KMS-11 (cell line): ENCODE measurements around the gene FNDC8.

ENCODE experiments used
- H2AFZ ChIP-seq: fragments of 200-600 bp; sonication (generic); 2 replicates; pipeline ENCODE4 v1.6.1; 2016; ENCODE audit warnings: antibody characterized with exemption, mixed run types, low read depth
- H3K27ac ChIP-seq: fragments of 200-600 bp; sonication (generic); 2 replicates; pipeline ENCODE4 v1.6.1; 2016; ENCODE audit warnings: mild to moderate bottlenecking, mixed run types
- H3K27me3 ChIP-seq: fragments of 200-600 bp; sonication (generic); 2 replicates; pipeline ENCODE4 v1.6.1; 2017; ENCODE audit warnings: mild to moderate bottlenecking, low read depth, mixed run types, moderate library complexity; ENCODE audit not compliant: insufficient read depth
- H3K36me3 ChIP-seq: fragments of 200-600 bp; sonication (generic); 2 replicates; pipeline ENCODE4 v1.6.1; 2017; ENCODE audit warnings: mild to moderate bottlenecking, mixed run types; ENCODE audit not compliant: insufficient read depth
- H3K4me1 ChIP-seq: fragments of 200-600 bp; sonication (generic); 2 replicates; pipeline ENCODE4 v1.6.1; 2016; ENCODE audit warnings: mild to moderate bottlenecking, low read depth, mixed run types; ENCODE audit not compliant: poor library complexity, severe bottlenecking
- H3K4me2 ChIP-seq: fragments of 200-600 bp; sonication (generic); 2 replicates; pipeline ENCODE4 v1.7.0; 2016; ENCODE audit warnings: mild to moderate bottlenecking, mixed run types
- H3K4me3 ChIP-seq: fragments of 200-600 bp; sonication (generic); IDR thresholded peaks from 2 replicates; pipeline ENCODE4 v1.6.1; 2017; ENCODE audit warnings: low read depth, low read length, mixed read lengths; ENCODE audit not compliant: insufficient read depth
- H3K79me2 ChIP-seq: fragments of 200-600 bp; sonication (generic); 2 replicates; pipeline ENCODE4 v1.6.1; 2016; ENCODE audit warnings: low read depth, mixed run types; ENCODE audit not compliant: insufficient read depth
- H3K9ac ChIP-seq: fragments of 200-600 bp; sonication (generic); 2 replicates; pipeline ENCODE4 v1.6.1; 2016; ENCODE audit warnings: mild to moderate bottlenecking, mixed run types
- H4K20me1 ChIP-seq: fragments of 200-600 bp; sonication (generic); 2 replicates; pipeline ENCODE4 v1.6.1; 2016; ENCODE audit warnings: mild to moderate bottlenecking, mixed run types; ENCODE audit not compliant: insufficient read depth
- CTCF ChIP-seq: fragments of 200-600 bp; sonication (generic); conservative IDR thresholded peaks from 2 replicates; pipeline ENCODE4 v1.6.1; 2017; ENCODE audit warnings: low read depth, mild to moderate bottlenecking, antibody characterized with exemption, low read length, moderate library complexity, mixed read lengths

The FNDC8 gene

GRCh38 chr17:35135322-35135721, 13.9 kb downstream of the FNDC8 start:
- Histone ChIP-seq H3K27me3 (no peaks in the 10 kb centered on the region), H3K9ac (no peak overlapping the region), H3K27ac (no peak overlapping the region), H2AFZ (no peak overlapping the region), H3K4me2 (no peak overlapping the region), H3K36me3 (peaks cover 6% of the 10 kb centered on the region; the same call in 1 of the 2 replicates), H3K4me1 (peaks cover 2% of the 10 kb centered on the region), H3K4me3 (no peak overlapping the region), H3K79me2 (peaks cover 13% of the 10 kb centered on the region), H4K20me1 (no peaks in the 10 kb centered on the region)
- TF ChIP-seq CTCF, result no peak

- peaks cover 9% of the 10 kb centered on the region for H3K4me1 ChIP-seq
- H3K36me3 ChIP-seq, result peaks cover 6% of the 10 kb centered on the region; the same call in 1 of the 2 replicates
- H3K9ac ChIP-seq, result no peak overlapping the region
- H3K27me3 ChIP-seq, result no peaks in the 10 kb centered on the region
- TF ChIP-seq CTCF, result no peak
- peaks cover 29% of the 10 kb centered on the region for H3K79me2 ChIP-seq
- H3K27ac ChIP-seq, result no peak overlapping the region
- no peak overlapping the region for H2AFZ ChIP-seq
- no peak overlapping the region for H3K4me3 ChIP-seq
- no peak overlapping the region for H3K4me2 ChIP-seq
- no peaks in the 10 kb centered on the region for H4K20me1 ChIP-seq
Measured at GRCh38 chr17:35138218-35138617, 16.8 kb downstream of the FNDC8 start.

- H3K27me3 ChIP-seq, result no peaks in the 10 kb centered on the region
- peak within 1 kb of the TSS; percentile 89 for H3K9ac ChIP-seq
- H3K4me3 ChIP-seq, result no peak within 1 kb of the TSS
- peak; percentile 66 for TF ChIP-seq CTCF
- H3K79me2 ChIP-seq, result peaks cover 29% of the 10 kb centered on the region
- H3K4me2 ChIP-seq, result peak within 1 kb of the TSS; percentile 99
- peak within 1 kb of the TSS; percentile 66 for H2AFZ ChIP-seq
- H3K4me1 ChIP-seq, result peaks cover 9% of the 10 kb centered on the region
- peak within 1 kb of the TSS; percentile 45 for H3K27ac ChIP-seq
- H4K20me1 ChIP-seq, result no peaks in the 10 kb centered on the region
- H3K36me3 ChIP-seq, result peaks cover 5% of the 10 kb centered on the region; the same call in 1 of the 2 replicates
Measured at GRCh38 chr17:35141681-35142466, 20.5 kb downstream of the FNDC8 start, which contains the start of gene NLE1. Gene NLE1 (minus strand): TSS chr17:35142303. CDS start chr17:35142275, 28 bp downstream.

GRCh38 chr17:35142467-35142796, 21.0 kb downstream of the FNDC8 start:
- Histone ChIP-seq H3K4me1 (peaks cover 9% of the 10 kb centered on the region), H2AFZ (peak overlapping the region; percentile 66; the same call in 1 of the 2 replicates), H3K4me2 (0 out of 2 replicates have a peak overlapping the region, but pooled peaks have one; percentile 13), H3K4me3 (no peak overlapping the region), H3K9ac (peak overlapping the region; percentile 89; the same call in 1 of the 2 replicates), H3K36me3 (no peaks in the 10 kb centered on the region; the same call in 1 of the 2 replicates), H3K79me2 (peaks cover 29% of the 10 kb centered on the region), H3K27ac (no peak overlapping the region), H3K27me3 (no peaks in the 10 kb centered on the region), H4K20me1 (no peaks in the 10 kb centered on the region)
- 0 out of 2 replicates have a peak, but pooled peaks have one; percentile 12 for TF ChIP-seq CTCF
